ENCODE data around the gene ACSL5.

DNA sequence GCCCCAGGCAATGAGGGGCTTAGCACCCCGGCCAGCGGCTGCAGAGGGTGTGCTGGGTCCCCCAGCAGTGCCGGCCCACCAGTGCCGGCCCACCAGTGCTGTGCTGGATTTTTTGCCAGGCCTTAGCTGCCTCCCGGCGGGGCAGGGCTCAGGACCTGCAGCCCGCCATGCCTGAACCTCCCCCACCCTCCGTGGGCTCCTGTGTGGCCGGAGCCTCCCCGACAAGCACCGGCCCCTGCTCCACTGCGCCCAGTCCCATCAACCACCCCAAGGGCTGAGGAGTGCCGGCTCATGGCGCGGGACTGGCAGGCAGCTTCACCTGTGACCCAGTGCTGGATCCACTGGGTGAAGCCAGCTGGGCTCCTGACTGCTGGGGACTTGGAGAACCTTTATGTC is 3.5 kb upstream of the ACSL5 start:
- TF ChIP-seq, protein P1, sequence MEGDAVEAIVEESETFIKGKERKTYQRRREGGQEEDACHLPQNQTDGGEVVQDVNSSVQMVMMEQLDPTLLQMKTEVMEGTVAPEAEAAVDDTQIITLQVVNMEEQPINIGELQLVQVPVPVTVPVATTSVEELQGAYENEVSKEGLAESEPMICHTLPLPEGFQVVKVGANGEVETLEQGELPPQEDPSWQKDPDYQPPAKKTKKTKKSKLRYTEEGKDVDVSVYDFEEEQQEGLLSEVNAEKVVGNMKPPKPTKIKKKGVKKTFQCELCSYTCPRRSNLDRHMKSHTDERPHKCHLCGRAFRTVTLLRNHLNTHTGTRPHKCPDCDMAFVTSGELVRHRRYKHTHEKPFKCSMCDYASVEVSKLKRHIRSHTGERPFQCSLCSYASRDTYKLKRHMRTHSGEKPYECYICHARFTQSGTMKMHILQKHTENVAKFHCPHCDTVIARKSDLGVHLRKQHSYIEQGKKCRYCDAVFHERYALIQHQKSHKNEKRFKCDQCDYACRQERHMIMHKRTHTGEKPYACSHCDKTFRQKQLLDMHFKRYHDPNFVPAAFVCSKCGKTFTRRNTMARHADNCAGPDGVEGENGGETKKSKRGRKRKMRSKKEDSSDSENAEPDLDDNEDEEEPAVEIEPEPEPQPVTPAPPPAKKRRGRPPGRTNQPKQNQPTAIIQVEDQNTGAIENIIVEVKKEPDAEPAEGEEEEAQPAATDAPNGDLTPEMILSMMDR (IDR thresholded peaks at IDR 0.05), result no peak
- no peak for TF ChIP-seq POLR2A (IDR thresholded peaks at IDR 0.05)

Measured in lower leg skin (tissue), 3 donors.